T-helper 2 cell treated with Interferon-gamma antibody and Interleukin-4, amounts not matched to agents 100 ng/mL and 5 ng/mL, for 36 hours (primary cell): Measurements from ENCODE around the gene DCAF11. TPM values are rescaled to one million over a fixed set of nuclear protein-coding genes. Genes with fewer than 3 reads are reported as not detected.
"Not testable (repeated sequence)": the region's sequence is repeated elsewhere in the genome, so short reads cannot be mapped to it uniquely, and the experiment has no call there.

Source experiments
- intact Hi-C: fragments of 100-400 bp; cut with micrococcal nuclease; formaldehyde crosslinking; loops from one replicate; pipeline ENCODE4 v1.15.1; 2023
- total RNA-seq: library from RNA; stranded (reverse); gene quantifications from 2 replicates; pipeline ENCODE4 v1.2.3, GENCODE V29; 2022

The DCAF11 gene
- total RNA-seq, 1 donor from 2014 or later, result 81.8 TPM

DNA sequence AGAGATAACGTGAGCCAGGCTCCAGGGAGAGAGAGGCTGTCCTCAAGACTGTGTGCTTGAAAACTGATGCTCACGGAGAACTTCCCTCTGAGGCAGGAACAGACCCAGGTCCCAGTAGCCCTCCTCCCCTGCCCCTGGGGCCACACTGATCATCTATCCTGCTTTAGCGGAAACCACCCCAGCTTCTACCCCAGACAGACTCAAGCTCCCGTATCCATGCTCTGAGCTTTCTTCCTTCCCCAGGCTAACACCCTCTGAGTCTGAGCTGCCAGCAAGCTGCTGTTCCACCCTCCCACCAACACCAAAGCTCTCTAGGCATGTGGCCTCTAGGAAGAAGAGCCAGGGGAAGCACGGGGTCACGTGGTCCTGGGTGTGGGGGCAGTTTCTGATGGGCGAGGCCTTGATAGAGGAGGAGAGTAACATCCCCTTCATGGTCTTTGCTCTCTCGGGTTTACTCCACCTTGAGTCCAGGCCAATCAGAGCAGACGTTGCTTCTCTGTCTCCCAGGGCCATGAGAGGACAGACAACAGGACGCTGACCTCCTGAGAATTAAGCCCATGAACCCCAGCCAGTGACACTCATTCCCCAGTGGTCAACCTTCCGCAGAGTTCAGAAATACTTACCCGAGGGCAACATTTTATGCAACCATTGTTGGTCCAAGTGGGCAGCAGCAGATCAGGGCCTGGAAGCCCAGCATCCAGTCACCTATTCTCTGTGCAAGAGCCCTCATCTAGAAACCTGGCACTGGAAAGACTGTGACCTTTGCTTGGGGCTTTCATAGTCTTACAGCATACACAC is 19.1 kb upstream of the DCAF11 start:
- intact Hi-C loops, result loop anchor here (2.0 to 10.0 kb wide), 2 partner anchors 43 to 541 kb away; partner anchors contain the start of genes CARMIL3, THTPA and ZFHX2

DNA sequence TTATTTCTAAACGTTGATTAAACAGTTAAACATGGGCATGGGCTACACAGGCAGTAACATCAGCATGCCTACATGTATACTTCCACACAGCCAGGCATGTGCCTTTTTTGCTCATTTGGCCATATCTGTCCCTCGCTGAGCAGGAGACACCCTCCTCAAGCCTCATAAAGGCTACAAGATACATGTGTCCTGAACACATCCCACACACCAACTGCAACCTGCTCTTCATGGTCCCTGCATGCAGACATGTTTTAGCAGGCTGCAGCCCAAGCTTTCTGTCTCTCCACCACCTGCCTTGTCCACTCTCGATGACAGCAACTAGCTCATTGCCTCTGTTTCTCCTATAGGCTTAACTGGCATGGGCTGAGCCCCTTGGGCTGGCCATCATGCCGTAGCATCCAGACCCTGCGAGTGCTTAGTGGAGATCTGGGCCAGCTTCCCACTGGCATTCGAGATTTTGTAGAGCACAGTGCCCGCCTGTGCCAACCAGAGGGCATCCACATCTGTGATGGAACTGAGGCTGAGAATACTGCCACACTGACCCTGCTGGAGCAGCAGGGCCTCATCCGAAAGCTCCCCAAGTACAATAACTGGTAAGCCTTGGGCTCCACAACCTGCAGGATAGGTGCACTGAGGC is 17.9 kb upstream of the DCAF11 start:
- intact Hi-C loops, result loop anchor here (10.0 kb wide), 1 partner anchor 542 kb away; the partner anchor contains the start of genes THTPA and ZFHX2

DNA sequence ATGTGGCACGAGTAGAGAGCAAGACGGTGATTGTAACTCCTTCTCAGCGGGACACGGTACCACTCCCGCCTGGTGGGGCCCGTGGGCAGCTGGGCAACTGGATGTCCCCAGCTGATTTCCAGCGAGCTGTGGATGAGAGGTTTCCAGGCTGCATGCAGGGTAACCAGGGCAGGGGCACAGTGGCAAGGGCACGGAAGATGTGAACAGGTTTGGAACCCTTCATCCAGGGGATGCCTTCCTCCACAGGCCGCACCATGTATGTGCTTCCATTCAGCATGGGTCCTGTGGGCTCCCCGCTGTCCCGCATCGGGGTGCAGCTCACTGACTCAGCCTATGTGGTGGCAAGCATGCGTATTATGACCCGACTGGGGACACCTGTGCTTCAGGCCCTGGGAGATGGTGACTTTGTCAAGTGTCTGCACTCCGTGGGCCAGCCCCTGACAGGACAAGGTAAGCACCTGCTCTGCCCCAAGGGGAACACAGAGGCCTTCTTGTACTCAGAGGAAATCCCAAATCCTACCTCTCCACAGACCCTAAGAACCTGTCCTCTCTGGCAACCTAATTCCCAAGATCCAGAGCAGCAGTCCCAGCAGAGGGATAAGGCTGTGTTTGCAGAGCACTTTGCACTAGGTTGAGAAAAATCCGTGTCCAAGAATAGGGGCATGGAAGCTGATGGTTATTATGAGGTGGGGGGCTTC is 16.2 kb upstream of the DCAF11 start:
- intact Hi-C loops, result loop anchor here (10.0 kb wide), 1 partner anchor 544 kb away; the partner anchor contains the start of genes THTPA and ZFHX2

DNA sequence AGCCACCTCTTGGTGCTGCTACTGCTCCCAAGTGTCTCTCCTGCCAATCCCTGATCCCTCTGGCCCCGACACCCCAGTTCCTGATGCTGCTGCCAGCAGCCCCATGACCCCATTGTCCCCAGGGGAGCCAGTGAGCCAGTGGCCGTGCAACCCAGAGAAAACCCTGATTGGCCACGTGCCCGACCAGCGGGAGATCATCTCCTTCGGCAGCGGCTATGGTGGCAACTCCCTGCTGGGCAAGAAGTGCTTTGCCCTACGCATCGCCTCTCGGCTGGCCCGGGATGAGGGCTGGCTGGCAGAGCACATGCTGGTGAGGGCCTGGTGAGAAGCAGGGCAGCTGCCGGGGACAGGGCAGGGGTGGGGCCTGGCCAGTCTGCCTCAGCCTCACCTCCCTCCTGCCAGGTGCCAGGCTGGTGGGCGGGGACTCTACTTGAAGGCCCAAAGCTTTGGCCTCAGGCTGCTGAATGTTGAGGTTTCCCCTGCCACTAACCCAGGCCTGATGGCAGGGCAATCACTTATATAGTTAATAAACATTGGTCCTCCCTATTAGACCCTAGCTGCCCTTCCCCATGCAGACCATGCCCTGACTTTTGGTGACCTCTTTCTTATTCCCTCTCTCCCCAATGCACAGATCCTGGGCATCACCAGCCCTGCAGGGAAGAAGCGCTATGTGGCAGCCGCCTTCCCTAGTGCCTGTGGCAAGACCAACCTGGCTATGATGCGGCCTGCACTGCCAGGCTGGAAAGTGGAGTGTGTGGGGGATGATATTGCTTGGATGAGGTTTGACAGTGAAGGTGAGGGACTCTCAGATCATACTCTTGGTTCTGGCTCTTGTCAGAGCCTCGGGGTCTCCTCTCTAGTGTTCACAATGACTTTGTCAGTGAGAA is 15.4 kb upstream of the DCAF11 start:
- intact Hi-C loops, result loop anchor here (10.0 kb wide), 1 partner anchor 544 kb away; the partner anchor contains the start of genes THTPA and ZFHX2

DNA sequence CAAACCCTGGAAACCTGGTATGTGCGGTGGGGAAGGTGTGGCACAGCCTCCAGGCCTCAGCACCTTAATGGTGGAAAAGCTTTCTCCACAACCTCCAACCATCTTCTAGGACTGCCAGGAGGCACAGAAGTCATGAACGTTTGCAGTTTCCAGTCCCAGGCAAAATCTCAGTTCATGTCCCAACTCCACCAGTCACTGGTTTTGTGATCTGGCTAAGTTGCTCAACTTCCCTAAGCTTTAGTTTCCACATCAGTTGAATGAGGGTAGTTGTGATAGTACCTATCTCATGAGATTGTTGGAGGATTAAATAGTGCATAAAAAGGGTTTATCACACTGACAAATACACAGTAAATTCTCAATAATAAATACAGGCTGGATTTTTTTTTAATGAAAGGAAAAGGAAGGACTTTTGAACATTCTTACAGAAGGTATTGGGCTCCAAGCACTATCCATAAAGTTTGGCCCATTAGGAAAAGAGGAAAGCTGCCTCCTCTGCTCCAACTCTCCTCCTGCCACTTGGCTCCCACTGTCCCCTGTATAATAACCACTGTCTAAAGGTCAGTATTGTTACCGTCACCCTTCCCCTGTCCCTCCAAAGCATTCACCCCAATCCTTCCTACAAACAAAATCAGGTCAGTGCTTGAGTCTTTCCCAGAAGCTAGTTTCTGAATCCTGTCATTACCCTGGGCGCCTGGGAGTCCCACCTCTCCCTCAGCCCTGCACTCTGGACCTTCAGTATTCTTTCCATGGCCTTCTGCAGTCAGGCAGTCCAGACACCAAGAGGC is 14.2 kb upstream of the DCAF11 start:
- intact Hi-C loops, result no loop called here

DNA sequence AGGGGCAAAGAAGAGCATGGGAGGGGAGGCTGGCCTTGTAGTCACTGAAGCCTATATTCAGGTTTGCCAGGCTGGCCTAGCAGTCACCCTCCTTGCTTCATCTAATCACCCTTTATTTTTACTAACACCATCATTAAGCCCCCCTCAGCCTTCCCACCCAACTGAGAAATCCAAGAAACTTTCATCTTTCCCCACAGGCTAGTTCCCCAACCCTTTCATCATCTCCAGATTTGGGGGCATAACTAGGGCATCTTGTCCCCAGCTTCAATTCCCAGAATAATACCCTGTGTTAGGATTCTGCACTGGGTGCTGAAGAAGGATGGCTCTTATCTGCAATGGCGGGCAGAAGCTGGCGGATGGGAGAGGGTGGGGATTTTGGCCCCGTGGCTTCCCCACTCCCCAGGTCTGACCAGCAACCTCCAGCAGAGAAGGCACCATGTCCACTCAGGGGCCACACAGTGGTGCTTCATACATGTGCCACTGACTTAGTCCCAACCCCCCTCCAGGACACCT is 13.5 kb upstream of the DCAF11 start:
- intact Hi-C loops, result no loop called here

DNA sequence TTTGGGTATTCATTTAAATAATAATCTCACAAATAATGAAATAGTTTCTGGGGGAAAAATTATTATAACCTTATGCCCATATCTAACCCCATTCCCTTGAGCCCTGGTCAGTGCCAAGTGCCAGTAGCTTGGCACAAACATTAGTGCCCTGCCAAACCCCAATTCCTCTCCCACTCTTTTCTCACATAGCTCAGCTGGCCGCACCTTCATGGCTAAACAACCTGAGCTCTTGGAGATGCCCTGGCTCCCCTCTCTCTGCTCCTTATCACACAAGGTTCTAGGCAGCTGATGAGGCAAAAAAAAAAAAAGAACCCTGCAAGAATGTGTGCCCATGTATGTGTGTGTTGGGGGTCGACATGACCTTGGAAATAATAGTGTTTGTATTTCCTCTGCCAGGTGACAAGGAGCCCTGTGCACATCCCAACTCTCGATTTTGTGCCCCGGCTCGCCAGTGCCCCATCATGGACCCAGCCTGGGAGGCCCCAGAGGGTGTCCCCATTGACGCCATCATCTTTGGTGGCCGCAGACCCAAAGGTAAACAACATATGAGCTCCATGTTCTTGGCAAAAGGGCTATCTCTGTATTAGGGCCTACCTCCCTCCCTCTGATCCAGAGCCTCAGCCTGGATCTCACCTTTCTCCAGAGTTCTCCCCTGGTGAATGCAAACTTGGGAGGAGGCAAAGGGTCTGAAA is 12.1 kb upstream of the DCAF11 start:
- intact Hi-C loops, result no loop called here

DNA sequence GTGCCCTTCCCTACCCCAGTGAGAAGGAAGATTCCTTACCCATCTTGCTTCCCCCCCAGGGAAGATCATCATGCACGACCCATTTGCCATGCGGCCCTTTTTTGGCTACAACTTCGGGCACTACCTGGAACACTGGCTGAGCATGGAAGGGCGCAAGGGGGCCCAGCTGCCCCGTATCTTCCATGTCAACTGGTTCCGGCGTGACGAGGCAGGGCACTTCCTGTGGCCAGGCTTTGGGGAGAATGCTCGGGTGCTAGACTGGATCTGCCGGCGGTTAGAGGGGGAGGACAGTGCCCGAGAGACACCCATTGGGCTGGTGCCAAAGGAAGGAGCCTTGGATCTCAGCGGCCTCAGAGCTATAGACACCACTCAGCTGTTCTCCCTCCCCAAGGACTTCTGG is 11.1 kb upstream of the DCAF11 start:
- intact Hi-C loops, result no loop called here

DNA sequence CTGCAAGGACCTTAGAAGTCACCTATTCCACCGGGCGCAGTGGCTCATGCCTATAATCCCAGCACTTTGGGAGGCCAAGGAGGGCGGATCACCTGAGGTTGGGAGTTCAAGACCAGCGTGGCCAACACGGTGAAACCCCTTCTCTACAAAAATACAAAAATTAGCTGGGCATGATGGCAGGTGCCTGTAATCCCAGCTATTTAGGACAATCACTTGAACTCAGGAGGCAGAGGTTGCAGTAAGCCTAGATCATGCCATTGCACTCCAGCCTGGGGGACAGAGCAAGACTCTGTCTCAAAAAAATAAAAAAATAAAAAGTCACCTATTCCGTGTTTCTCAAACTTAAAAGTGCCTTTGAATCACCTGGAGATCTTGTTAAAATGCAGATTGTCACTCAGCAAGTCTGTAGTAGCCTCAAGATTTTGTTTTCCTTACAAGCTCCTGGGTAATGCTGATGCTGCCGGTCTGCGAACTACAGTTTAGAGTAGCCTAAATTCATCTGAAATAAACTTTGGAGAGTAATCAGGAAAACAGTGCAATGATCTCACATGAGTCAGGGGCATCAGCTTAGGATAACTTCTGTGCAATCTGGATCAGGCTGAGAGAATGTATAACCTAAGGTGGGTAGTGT is 8.9 kb upstream of the DCAF11 start:
- intact Hi-C loops, result not testable (repeated sequence)

DNA sequence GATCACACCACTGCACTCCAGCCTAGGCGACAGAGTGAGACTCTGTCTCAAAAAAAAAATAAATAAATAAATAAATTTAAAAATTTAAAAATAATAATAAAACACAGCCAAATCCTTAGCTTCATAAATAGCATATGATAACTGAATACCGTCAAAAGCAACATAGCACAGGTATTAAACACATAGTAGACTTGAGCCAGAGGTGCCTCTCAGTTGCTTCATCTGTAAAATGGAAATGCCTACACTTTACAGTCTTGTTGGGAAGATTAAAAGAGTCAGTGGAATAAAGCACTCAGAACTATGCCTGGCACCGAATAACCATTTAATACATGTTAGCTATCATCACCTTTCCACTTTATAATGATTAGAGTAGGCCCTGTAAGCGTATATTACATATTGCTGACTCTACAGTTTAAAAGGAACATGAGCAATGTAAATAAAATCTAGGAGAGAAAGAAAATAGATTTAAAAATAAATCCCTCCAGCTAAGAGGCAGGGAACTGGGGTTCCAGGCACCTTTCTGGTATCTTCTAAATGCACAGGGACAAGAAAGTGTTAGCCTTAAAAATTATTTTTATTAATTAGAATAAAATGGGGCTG is 7.8 kb upstream of the DCAF11 start:
- intact Hi-C loops, result no loop called here

DNA sequence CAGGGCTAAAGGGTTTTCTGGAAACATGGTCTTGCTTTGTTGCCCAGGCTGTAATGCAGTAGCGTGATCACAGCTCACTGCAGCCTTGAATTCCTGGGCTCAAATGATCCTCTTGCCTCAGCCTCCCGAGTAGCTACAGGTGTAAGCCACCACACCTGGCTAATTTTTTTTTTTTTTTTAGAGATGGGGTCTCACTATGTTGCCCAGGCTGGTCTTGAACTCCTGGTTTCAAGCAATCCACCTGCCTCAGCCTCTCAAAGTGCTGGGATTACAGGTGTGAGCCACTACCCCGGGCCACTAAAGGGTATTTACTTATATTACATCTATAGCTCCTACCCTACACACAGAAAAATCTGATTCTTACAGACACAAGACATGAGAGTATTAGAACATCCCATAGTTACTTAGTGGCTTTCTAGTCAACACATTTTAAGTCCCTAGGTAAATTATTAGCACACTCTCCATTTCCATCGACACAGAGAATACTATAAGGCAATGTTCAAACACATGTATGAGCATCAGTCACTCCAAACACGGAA is 6.2 kb upstream of the DCAF11 start:
- intact Hi-C loops, result loop anchor here (1.0 to 2.0 kb wide), 3 partner anchors 14 to 72 kb away; partner anchors contain the start of gene PCK2

DNA sequence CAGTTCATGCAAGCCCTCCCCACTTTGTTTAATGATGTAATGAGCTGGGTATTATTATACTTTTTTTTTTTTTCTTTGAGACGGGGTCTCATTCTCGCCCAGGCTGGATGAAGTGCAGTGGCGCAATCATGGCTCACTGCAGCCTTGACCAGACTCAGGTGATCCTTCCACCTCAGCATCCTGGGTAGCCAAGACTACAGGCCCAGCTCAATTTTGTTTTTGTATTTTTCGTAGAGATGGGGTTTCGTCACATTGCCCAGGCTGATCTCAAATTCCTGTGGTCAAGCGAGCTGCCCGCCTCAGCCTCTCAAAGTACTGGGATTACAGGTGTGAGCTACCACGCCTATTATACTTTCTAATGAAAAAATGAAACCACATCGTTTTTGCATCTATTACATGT is 4.5 kb upstream of the DCAF11 start:
- intact Hi-C loops, result loop anchor here (10.0 kb wide), 2 partner anchors 325 to 565 kb away; no protein-coding TSS in a partner anchor

DNA sequence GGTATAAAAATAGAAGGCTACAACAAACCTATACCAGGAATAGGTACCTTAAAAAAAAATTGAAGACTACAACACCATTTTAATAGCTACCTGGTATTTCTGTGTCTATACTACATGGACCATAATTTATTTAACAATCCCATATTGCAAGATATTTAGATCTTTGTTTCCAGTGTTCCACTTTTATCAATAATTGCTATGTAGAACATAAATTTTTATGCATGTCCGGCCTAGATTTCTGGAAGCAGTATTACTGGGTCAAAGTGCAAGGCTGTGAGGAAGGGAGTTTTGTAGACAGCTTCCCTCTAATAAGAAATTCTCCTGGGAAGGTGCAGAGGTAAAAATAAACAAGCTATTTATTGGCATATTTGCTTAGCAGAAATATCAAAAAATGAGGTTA is 4.1 kb upstream of the DCAF11 start:
- intact Hi-C loops, result loop anchor here (10.0 kb wide), 2 partner anchors 324 to 564 kb away; no protein-coding TSS in a partner anchor

DNA sequence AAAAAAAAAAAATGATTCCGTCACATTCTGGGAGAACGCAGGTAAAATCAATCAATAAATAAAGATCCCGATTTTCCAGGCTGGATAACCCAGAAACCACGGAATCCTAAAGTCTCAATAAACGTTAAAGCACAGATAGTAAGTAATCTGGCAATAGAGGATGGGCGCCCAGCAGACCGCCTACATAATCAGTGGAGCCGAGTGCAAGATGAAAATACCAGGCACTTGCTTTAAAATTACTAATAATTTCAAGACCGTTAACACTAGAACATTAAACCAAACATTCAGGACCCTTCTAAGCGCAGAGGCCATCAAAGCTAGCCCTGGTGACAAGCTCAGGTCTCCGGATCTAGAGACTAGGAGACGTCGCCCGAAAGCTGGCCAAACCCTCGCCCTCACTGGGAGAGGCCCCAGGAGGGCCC is 1.2 kb upstream of the DCAF11 start:
- intact Hi-C loops, result loop anchor here (10.0 kb wide), 2 partner anchors 321 to 561 kb away; no protein-coding TSS in a partner anchor

DNA sequence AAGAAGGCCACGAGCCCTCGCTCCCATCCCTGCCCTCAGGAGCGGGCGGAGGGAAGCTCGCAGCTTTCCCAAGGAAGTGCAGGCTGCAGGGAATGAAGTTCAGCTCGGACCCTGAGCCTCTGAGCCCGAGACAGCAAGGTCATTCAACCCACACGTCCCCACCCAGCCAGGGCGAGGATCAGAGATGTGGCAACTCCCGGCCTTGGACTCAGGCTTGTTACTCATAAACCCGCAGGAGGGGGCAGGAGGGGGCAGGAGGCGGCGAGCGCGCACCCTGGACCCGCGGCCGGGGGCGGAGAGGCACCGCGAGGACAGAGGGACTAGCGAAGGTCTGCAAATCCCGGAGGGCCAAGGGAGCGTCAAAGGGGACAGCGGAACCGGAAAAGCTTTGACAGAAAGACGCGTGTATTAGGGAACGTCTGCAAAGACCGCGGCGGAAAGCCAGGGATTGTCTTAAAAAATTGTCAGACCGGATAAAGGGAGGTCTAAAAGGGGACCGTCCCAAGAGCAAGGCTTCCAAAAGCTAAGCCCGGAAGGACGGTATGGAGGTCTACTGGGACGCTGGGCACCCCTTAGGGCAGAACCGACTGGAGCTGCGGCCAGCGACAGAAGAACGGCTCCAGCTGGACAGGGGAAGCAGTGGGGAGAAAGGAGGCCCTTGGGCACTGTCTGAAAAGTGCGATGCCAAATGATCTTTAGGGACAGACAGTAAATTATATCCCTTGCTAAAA is 611 bp upstream of the DCAF11 start:
- intact Hi-C loops, result loop anchor here (1.0 to 10.0 kb wide), 14 partner anchors 20 to 1185 kb away; partner anchors contain the start of genes AP1G2, CARMIL3, CHMP4A and EMC9

DNA sequence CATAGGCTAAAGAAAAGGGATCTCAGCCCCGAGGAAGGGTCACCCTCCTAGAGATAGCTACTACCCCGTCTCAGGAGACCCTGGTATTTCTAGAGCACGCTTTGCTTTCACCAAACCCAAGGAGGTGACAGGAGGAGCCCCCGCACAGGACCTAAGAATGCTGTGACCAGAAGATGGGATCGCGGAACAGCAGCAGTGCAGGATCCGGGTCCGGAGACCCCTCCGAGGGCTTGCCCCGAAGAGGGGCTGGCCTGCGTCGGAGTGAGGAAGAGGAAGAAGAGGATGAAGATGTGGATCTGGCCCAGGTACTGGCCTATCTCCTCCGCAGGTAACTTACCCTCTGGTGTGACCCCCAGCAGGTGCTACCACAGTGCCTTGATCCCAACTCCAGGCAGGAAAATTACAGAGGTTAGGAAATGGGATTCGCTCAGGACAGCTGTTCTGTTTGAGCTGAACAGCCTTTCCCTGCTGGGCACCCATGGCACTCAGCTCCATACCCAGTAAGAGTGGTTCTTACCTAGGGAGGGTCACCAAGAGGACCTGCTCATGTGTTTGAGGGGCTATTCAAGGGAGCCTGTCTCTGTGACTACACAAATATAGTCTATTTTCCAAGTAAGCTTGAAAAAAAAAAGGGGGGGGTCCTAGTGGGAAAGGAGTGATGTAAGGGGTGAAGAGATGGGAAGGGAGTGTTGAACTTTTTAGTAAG is 998 bp downstream of the DCAF11 start:
- intact Hi-C loops, result loop anchor here (2.0 to 10.0 kb wide), 4 partner anchors 35 to 559 kb away; partner anchors contain the start of gene IPO4
